ENCODE results near the gene TTF1.

DNA sequence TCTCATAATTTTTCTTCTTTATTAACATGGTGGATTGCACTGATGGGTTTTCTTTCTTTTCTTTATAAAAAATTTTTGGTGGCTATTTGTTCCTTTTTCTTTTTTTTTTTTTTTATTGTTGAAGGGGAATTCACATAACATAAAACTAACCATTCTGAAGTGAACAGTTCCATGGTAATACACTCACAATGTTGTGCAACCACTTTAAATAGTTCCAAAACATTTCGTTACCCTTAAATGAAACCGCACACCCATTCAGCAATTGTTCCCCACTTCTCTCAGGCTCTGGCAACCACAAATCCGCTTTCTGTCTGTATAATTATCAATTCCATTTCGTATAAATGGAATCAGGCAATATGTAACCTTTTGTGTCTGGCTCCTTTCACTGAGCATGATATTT, 40.2 kb downstream of the TTF1 start:
- TF ChIP-seq, protein P1, sequence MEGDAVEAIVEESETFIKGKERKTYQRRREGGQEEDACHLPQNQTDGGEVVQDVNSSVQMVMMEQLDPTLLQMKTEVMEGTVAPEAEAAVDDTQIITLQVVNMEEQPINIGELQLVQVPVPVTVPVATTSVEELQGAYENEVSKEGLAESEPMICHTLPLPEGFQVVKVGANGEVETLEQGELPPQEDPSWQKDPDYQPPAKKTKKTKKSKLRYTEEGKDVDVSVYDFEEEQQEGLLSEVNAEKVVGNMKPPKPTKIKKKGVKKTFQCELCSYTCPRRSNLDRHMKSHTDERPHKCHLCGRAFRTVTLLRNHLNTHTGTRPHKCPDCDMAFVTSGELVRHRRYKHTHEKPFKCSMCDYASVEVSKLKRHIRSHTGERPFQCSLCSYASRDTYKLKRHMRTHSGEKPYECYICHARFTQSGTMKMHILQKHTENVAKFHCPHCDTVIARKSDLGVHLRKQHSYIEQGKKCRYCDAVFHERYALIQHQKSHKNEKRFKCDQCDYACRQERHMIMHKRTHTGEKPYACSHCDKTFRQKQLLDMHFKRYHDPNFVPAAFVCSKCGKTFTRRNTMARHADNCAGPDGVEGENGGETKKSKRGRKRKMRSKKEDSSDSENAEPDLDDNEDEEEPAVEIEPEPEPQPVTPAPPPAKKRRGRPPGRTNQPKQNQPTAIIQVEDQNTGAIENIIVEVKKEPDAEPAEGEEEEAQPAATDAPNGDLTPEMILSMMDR (IDR thresholded peaks at IDR 0.05) = no peak
- TF ChIP-seq POLR2AphosphoS5 (IDR thresholded peaks at IDR 0.05) = no peak
- no peak for TF ChIP-seq EP300 (IDR thresholded peaks at IDR 0.05)
- no peak for TF ChIP-seq POLR2A (IDR thresholded peaks at IDR 0.05)

Measured in gastroesophageal sphincter (tissue), 3 donors.